ELR (cell line): ENCODE data around the gene PIGC.

Experiments used
- DNase-seq: peaks from one replicate; pipeline ENCODE4 v3.0.0-alpha.2; 2015; ENCODE audit warnings: low read depth

The PIGC gene

DNA sequence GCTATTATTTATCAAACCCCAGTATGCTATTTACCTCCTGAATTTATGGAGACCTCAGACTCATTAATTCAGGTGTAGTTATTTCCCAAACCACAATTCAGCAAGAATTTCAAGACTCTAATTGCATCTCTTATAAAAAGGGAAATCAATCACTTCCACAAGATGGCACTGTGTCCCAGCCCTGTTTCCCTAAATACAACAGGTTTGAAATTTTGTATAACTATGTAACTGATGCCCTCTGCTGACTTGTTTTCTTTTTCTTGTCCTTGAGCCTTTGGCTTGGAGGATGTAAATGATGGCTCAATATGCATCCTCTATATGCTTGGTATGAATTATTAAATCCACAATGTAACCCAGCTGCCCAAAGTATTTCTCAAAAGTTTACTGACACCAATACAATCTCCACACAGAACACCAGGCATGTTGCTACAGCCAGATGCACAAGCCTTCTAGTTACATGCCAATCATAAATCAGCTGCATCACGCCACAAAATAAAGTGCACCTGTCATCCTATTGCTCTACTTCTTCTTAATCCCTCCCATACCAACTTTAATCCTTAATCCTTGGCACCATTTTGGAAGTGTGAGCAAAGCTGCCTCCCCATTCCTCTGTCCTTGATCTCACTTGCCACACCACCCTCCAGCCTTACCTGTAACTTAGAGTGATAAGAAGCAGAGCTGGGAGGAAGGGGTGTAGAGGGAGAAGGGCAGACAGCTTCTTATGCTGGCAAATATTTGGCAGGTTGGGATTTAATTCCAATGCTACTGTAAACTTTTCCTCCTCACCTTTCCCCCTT lies 14.3 kb downstream of the PIGC start:
- DNase-seq, result peak; percentile 80

DNA sequence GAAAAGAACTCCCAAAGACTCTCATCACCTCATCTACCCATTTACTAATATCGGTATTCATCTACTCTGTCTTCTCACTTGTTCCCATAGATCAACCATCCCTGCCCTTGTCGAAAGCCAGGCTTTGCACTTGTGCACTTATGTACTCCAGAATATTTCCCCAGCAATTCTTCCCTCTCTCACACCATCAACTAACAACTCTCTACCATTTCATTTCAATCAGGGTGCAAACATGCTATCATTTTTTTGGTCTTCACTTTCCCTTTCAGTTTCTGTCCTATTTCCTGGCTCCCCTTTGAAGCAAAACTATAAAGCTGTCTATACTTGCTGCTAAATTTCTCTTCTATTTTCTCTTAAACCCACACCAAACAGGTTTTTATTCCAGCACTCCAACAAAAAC lies 16.7 kb downstream of the PIGC start:
- DNase-seq, result no peak

DNA sequence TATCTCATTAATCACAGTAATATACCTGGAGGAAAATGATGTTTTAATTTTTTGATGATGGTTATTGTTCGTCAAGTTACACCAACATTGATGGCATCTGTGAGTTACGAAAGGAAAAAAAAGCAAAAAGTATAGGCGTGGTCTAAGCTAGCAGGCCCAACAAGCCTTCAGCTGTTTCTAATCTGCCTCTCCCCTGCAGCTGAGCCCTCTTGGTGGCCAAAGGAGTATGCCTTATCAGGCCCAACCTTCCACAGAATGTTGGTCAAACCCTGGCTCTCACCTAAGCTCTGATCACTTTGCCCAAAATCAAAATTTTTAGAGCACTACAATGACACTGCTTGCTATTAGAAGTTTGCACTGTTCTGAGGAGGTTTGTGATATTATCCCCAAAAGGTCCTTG lies 18.5 kb downstream of the PIGC start:
- no peak for DNase-seq

DNA sequence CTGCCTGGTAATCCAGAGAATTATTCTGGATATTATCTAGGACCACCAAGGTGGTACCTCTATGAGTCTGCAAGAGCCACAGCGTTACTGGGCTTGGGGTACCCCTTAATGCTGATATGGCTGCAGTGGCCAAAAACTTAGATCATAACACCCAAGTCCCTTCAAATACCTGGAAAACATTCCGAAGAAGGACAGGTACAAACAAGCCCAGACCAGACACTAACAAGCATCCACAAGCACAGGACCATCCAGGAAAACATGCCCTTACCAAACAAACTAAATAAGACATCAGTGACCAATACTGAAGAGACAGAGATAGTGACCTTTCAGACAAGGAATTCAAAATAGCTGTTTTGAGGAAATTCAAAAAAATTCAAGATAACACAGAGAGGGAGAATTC lies 20.5 kb downstream of the PIGC start:
- DNase-seq, result no peak

DNA sequence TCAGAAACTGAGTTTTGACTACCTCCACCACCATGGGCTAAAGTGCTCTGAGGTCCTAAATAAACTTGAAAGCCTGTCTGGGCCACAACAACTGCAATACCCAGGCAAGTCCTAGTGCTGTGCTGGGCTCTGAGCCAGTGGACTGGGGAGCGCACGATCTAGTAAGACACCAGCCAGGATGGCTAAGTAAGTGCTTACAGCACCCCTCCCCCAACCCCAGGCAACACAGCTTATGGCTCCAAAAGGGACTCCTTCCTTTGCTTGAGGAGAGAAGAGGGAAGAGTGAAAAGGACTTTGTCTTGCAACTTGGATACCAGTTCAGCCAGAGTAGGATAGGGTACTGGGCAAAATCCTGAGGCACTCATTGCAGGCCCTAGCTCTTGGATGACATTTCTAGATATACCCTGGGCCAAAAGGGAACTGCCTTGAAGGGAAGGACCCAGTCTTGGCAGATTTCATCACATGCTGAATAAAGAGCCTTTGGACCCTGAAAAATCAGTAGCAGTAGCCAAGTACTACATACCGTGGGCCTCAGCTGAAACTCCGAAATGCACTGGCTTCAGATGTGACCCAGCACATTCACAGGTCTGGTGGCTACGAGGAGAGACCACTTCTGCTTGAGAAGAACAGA lies 21.8 kb downstream of the PIGC start:
- no peak for DNase-seq

DNA sequence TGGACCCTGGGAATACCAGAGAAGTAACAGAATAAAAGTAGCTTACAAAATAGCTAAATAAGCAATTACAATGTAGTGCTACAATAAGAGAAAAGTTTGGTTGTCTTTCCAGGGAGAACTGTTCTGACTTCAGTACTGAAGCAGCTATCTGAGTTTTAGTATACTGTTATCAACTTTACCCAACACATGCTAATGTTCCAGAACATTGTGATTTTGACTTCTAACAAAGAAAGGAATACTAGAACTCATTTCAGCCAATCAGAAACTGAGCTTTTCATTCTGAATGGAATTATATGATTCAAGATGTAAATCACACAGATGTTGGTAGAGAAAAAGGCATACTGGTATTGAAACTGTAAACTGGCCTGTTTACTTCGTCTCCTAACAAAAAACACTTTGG lies 23.5 kb downstream of the PIGC start, which contains the start of gene C1orf105:
Gene C1orf105, plus strand, starts transcription at position 301 of the 400 bp plus-strand sequence. CDS start 201 bp downstream, outside the sequence.
- no peak for DNase-seq

DNA sequence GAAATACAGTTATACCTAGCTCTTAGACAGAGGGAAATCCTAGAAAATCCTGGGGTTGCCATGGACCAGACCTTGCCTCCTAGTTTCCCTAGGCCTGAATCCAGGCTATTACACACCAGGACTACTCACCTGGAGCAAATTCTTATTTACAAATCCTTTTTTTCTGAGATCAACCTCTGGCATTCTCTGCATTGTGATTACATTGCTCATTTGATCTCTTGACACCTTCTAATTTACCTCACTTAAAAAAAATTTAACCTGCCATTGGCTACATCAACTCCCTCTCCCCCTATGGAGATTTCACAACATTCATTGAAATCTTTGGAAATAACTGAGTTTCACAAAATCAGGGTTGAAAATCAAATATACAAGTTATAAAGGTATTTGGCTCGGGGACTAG lies 26.3 kb downstream of the PIGC start:
- DNase-seq, result peak; percentile 24

DNA sequence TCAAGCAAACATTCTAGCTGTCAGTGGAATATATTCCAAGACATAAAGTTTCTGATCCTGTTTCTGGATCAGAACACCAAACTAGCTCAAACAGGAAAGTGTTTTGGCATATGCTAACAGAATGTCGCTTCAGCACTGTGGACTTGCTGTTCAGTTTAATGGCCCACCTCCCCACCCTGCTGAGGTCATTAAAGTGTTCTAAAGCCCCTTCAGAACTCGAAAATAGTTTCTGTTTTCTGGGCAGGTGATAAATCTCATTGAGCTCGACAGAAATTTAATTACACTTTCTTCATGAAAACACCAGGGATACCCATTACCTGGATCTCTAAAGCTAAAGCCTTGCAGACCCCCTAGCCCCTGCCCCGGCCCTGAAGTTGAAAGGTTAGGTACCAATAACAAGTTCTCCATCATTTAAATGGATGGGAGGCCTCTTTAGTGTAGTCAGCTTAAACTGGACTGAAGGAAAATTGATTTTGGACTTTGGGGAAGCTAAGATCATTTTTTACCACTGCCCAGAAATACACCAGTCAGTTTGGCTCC lies 27.3 kb downstream of the PIGC start:
- no peak for DNase-seq

DNA sequence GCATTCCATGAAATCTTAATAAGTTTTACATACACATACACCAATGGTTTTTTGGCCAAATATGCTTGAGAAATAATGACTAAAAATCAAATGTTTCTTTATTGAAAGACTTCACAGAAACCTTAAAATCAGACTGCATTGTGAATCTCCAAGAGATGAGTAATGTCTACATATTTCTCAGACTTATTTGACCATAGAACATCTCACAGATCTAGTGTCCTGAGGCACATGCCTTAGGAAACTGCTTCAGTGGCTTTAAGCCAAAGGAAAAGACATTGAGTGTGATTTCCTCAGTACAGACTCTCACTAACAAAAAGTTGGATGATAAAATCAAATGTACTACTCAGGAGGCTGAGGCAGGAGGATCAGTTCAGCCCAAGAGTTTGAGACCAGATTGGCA lies 29.5 kb downstream of the PIGC start:
- DNase-seq, result peak; percentile 57

DNA sequence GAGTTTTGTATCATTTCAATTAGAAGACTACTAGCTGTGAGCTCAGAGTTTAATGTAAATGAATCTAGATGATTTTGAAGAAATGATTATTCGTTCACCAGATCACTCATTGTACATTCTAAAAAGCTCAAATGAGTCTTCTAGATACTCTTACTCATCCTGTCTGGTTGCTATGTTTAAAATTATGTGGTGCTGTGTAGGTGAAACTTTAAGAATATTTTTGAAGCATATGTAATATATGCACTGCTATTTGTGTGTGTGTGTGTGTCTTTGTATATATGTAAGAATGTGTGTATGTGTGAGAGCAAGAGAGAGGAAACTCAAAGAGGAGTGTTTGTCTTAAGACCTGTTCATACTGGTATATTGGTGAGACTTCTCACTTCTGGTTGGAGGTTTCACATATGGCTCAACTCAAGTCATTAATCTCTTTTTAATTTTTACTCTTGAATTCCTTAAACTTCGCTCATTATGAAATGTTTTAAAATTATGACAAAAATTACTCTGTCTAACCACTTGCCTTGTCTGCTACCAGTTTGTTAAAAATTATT lies 32.0 kb downstream of the PIGC start:
- no peak for DNase-seq

DNA sequence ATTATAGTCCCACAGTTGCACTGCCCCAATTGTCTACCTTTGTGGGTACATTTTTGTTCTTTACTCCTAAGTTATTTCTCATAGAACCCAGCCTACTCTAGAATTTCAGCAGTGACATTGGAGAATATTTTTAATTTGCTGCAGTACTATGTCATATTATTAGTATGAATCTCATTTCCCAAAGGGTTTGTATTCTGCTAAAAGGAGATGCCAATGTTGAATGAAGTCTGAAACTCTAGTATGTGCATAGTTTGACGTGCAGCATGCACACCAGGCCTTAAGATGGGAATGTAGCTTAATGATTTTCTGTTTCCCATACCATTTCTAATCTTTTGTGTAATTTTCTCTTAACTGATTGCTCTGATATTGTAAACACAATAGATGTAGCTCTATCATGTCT lies 33.8 kb downstream of the PIGC start:
- DNase-seq, result no peak

DNA sequence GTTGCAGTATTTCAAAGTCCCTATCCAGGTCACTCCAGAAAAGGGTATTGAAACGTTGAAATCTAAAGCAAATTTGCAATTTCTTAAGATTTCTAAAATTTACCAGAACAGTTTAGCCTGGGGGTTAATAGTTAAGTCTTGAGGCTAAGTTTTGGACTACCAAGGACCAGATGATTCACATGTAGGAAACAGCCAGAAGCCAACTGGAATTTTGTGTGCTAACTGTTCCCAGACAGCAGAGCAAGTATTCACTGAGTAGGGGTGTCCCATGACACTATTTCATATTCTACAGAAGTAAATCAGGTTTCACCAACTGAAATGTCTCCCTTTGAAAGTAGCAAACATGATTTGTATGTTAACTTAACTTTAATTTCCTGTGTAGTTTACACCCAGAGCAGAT lies 34.9 kb downstream of the PIGC start:
- peak; percentile 59 for DNase-seq

DNA sequence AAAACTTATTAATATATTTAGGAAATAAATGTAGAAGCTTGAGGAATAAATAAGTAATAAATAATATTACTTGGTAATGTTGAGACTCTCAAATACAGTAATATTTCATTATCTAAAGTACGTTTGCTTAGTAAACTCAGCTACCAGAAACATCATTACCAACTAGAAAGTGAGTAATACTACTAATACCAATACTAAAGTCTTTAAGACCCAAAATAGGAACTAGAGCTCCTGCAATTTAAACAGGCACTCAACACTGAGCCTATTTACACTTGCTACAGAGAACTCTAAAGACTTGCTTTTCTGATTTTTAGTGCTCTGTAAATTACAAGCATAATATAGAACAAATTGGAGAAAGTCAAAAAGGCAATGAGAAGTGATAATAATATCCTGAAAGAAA lies 36.9 kb downstream of the PIGC start:
- no peak for DNase-seq

DNA sequence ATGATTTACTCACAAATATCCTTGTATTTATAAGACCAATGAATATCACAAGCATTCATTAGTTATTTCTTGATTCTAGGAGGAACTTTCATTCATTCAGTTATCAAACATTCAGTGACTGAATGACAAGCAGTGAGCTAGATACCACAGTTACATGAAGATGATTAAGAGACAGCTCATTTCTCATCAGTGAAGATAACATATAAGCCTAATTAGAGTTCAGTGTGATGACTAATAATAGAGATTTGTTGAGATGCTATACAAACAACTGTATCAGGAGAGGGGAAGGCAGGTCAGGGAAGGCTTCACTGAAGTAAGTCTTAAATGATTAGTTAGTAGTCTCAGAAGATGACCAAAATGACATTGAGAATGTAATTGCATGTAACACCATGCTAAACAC lies 38.0 kb downstream of the PIGC start:
- peak; percentile 40 for DNase-seq

DNA sequence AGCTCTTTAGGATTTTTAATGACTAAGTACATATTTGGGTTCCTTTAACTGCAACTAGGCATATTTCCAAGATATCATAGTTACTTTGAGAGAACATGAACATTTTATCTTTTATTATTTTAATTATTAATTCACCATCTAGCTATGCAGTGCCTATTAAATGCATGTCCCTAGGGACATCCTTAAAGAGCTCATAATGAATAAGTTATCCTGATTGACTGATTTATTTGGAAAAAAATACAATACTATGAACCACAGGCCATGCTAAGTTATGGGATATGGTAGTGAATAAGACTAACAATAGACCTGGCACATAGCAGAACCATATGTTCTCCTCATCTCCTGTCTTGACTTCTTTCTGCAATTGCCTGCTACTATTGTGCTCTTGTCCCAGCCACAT lies 39.7 kb downstream of the PIGC start:
- no peak for DNase-seq

DNA sequence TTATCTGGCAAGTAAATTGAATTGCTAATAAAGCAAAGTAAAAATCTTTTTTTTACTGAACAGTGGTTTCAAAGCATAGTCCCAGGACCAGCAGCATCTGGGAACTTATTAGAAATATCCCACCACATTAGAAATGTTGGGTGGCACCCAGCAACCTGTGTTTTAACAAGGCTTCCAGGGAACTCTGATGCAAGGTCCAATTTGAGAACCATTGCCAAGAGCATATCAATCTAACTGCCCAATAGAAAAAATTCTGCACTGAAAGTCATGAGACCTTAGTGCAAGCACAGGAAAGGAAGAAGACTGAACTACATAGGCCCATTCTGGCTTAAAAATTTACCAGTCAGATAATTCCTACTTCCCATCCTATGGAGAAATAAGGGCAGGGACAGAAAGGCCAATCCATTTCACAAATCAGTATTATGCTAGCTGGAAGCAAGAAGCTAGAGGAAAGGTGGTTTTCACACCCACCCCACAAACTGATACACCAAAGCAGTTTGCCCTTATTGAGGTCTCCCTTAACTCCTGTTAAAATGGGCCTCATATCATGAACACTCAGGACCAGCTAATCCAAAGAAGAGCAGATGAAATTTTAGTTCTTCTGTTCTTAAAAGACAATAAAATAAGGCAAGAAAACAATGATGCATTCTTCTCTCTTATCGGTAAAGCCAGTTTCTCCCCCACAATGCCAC lies 40.8 kb downstream of the PIGC start:
- no peak for DNase-seq

DNA sequence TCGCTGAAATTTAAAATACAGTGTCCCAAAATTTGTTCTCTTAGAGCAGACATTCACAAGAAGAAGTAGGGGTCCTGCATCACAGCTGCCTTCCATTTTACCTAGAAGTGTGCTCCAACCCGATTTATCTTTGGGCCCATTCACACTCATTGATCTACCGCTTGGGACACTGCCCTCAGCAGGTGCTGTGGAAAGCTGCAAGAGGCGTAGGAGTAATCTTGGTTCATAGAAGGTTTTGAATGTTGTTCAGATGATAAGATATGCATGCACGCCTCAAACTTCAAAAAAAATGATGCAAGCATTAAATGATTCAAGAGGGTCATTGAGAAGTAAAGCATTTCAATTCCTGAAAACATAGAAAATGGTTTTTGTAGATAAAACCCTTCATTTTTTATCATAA lies 42.0 kb downstream of the PIGC start:
- peak; percentile 18 for DNase-seq

DNA sequence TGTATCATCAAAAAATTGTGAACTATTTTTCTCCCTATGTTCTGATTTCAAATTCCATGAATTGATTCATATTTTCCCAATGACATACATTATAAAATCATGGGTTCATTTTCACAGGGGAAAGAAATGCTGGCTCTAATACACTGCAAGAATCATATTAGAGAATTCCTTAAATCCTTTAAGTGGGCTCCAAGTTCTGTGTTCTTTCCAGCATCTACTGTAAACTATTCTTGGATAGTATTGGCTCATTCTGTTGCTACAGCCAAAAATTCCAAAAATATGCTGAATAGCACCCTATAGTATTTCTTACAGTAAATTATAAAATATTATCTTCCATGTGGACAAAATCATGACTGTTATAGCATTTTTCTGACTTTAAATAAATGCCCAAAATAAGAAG lies 42.4 kb downstream of the PIGC start:
- no peak for DNase-seq

DNA sequence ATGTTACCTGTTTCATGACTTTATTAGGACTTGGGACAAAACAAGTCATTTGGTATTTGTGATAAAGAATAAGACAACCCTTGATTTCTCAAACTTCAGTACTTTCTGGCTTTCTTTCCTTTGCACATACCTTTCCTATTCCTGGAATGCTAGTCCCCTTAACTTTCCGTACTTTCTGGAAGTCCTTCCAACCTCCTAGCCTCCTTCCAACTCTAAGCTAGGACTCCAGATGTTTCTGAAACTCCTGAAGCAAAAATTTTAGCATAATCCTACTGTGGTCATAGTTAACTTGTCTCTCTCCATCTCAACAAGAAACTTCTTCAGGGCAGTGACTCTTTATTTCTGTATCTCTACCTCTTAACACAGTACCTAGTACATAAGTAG lies 43.2 kb downstream of the PIGC start:
- DNase-seq, result no peak

DNA sequence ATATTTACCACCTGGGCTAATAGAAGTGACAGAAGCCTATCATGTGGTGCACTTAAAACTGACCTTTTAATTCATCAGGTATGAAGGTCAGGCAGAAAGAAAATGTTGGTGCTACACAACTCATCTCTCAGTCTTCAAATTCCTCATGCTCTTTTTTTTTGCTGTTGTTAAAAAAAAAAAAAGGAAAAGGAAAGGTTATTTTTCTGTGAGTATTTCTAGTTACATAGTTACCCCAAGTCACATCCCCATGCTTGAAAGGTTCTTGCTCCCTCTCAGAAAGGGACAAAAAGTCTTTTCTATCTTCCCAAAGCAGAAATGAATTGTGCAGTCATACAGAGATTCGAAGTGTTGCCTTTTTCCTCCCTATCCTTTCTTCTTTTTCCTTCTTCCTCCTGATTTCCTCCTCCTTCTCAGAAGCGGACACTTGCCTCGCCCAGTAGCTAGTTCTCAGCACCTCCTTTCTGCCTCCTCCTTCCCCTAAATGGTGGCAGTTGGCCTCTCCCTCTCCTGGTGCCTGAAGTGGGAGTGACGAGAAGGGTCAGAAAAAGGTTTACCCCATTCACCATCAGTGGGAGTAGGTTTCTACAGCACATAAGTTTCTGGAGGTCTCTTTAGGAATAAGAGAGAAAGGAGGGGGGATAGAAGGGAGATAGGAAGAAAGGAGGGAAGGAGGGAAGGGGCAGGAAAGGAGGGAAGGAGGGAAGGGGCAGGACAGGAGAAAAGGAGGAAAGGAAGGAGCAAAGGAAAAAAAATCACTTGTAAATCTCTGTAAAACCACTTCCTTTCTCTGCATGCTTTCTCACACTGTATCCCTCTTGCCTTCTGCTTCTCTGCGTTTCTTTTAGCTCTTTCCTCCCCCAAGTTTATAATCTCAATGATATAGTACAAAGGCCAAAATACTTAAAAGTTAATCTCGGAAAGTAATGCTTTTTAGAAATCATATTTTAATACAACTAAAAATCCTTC lies 43.8 kb downstream of the PIGC start:
- DNase-seq, result no peak

DNA sequence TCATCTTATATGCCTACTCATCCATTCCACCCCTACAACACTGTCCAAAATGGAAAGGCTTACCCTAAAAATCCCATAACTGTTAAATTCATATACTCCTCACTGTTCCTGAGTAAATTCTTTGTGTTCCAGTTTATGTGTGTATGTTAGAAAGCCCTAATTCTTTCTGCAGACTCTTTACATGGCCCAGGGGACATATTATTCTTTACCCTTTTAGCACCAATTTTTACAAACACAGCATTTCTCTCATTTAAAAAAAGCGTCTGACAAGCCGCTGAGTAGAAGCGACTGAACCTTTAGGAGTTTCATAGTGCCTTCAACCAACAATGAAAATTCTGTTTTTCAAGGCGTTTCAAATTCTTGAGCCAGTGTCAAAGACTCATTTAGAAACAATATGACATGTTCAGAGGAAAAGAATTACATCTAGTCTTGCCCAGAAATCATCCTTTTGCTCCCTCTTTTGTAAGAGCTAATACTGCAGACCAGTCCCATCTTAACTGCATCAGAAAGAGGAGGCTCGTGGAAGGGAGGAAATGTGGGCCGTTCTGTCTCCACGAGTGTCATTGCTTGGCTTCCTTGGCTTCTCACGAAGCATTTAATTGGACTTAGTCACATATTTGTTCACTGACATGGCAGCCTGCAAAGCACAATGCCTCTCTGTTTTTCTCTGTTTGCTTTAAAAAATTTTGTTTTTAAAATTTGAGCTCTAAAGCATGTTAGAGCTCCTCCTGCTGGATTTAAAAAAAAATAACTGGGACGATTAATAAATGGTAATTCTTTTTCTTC lies 44.7 kb downstream of the PIGC start:
- peak; percentile 94 for DNase-seq
